ENCODE data around the gene MCRIP1. TPM values are rescaled to one million over a fixed set of nuclear protein-coding genes. Genes with fewer than 3 reads are reported as not detected.
A peak's percentile ranks its signal among the peaks of the same experiment; 100 is the strongest.

Gene MCRIP1
- total and polyA plus RNA-seq, 9 of the 15 experiments (the other 6 are each of a cell fraction or from before 2014, with no cell fraction given): 0.39 to 35.8 (median 9.7) TPM

DNA sequence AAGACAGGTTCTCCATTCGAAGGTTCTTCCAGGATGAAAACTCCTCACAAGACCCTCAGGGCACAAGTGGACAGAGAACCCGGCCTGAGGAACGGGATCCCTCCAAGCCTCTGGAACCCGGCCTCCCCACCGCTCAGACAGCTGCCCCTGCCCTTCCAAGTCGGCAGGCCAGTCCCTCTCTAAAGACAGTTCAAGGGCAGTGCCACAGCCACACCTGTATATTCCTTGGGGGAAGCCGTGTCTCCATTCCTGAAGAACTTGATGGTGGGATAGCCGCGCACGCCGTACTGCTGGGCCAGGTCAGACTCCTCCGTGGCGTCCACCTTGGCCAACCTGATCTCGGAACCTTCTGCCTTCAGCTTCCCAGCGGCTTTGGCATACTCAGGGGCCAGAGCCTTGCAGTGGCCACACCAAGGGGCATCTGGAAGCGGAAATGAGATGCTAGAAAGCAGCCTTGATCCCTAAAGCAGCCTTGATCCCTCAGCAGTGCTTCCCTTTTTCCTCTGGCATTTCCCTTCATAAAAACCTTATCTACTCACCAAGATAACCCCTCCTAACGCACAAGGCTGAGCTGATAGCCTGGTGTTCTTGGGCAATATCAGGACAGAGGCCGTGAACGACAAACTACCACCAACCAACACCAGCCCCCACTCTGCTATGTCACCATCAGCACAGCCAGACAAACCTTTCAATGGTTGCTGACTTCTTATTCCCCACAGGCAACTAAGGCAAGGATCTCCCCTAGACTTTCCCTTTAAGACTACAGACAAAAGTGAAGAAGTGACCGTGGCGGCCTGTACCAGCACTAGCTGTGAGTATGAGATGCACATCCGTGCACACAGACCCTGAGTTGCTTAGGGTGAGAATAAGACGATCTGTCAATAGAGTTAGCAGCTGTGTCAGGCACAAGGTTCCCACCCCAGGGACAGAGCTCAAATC is 26.1 kb upstream of the MCRIP1 start (continued):
- TF ChIP-seq, protein P1, sequence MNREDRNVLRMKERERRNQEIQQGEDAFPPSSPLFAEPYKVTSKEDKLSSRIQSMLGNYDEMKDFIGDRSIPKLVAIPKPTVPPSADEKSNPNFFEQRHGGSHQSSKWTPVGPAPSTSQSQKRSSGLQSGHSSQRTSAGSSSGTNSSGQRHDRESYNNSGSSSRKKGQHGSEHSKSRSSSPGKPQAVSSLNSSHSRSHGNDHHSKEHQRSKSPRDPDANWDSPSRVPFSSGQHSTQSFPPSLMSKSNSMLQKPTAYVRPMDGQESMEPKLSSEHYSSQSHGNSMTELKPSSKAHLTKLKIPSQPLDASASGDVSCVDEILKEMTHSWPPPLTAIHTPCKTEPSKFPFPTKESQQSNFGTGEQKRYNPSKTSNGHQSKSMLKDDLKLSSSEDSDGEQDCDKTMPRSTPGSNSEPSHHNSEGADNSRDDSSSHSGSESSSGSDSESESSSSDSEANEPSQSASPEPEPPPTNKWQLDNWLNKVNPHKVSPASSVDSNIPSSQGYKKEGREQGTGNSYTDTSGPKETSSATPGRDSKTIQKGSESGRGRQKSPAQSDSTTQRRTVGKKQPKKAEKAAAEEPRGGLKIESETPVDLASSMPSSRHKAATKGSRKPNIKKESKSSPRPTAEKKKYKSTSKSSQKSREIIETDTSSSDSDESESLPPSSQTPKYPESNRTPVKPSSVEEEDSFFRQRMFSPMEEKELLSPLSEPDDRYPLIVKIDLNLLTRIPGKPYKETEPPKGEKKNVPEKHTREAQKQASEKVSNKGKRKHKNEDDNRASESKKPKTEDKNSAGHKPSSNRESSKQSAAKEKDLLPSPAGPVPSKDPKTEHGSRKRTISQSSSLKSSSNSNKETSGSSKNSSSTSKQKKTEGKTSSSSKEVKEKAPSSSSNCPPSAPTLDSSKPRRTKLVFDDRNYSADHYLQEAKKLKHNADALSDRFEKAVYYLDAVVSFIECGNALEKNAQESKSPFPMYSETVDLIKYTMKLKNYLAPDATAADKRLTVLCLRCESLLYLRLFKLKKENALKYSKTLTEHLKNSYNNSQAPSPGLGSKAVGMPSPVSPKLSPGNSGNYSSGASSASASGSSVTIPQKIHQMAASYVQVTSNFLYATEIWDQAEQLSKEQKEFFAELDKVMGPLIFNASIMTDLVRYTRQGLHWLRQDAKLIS (CRISPR knock-in tag; IDR thresholded peaks at IDR 0.05): peak; percentile 18; the same call in 1 of the 2 replicates
- peak; percentile 8; the same call in 1 of the 2 replicates for TF ChIP-seq ZNF143 (CRISPR knock-in tag; IDR thresholded peaks at IDR 0.05)
- TF ChIP-seq, protein P2, sequence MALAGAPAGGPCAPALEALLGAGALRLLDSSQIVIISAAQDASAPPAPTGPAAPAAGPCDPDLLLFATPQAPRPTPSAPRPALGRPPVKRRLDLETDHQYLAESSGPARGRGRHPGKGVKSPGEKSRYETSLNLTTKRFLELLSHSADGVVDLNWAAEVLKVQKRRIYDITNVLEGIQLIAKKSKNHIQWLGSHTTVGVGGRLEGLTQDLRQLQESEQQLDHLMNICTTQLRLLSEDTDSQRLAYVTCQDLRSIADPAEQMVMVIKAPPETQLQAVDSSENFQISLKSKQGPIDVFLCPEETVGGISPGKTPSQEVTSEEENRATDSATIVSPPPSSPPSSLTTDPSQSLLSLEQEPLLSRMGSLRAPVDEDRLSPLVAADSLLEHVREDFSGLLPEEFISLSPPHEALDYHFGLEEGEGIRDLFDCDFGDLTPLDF (CRISPR knock-in tag; IDR thresholded peaks at IDR 0.05): no peak; the same call in 1 of the 2 replicates
- peak; percentile 50; the same call in 1 of the 2 replicates for TF ChIP-seq SP1 (CRISPR knock-in tag; IDR thresholded peaks at IDR 0.05)
- TF ChIP-seq DPF2 (IDR thresholded peaks at IDR 0.05): peak; percentile 44; the same call in 1 of the 2 replicates
- peak; percentile 72 for TF ChIP-seq POLR2G (IDR thresholded peaks at IDR 0.05; ENCODE audit: low read depth, low read length)
- 0 out of 2 replicates have a peak, but pooled peaks have one; percentile 17 for TF ChIP-seq ETV5 (CRISPR knock-in tag; IDR thresholded peaks at IDR 0.05; ENCODE audit: low read depth)
- TF ChIP-seq RBBP5 (IDR thresholded peaks at IDR 0.05; ENCODE audit: borderline replicate concordance, insufficient read depth, low read length, poor library complexity, severe bottlenecking): peak; percentile 20
- TF ChIP-seq GABPB2 (CRISPR knock-in tag; conservative IDR thresholded peaks at IDR 0.05): no peak
- TF ChIP-seq CBFA2T3 (IDR thresholded peaks at IDR 0.05): peak; percentile 46
- peak; percentile 55 for TF ChIP-seq TCF3 (CRISPR knock-in tag; IDR thresholded peaks at IDR 0.05)
- TF ChIP-seq TAL1 (IDR thresholded peaks at IDR 0.05): peak; percentile 31
- TF ChIP-seq, protein P3, sequence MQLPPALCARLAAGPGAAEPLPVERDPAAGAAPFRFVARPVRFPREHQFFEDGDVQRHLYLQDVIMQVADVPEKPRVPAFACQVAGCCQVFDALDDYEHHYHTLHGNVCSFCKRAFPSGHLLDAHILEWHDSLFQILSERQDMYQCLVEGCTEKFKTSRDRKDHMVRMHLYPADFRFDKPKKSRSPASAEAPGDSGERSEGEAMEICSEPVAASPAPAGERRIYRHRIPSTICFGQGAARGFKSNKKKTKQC (CRISPR knock-in tag; IDR thresholded peaks at IDR 0.05): peak; percentile 52; the same call in 1 of the 2 replicates
- TF ChIP-seq, protein P4, sequence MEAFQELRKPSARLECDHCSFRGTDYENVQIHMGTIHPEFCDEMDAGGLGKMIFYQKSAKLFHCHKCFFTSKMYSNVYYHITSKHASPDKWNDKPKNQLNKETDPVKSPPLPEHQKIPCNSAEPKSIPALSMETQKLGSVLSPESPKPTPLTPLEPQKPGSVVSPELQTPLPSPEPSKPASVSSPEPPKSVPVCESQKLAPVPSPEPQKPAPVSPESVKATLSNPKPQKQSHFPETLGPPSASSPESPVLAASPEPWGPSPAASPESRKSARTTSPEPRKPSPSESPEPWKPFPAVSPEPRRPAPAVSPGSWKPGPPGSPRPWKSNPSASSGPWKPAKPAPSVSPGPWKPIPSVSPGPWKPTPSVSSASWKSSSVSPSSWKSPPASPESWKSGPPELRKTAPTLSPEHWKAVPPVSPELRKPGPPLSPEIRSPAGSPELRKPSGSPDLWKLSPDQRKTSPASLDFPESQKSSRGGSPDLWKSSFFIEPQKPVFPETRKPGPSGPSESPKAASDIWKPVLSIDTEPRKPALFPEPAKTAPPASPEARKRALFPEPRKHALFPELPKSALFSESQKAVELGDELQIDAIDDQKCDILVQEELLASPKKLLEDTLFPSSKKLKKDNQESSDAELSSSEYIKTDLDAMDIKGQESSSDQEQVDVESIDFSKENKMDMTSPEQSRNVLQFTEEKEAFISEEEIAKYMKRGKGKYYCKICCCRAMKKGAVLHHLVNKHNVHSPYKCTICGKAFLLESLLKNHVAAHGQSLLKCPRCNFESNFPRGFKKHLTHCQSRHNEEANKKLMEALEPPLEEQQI (IDR thresholded peaks at IDR 0.05): no peak
- TF ChIP-seq CXXC5 (CRISPR knock-in tag; IDR thresholded peaks at IDR 0.05): peak; percentile 55

Data from K562 (cell line).